HUES64 (cell line): ENCODE data around the gene SNRPB2.
A peak's percentile ranks its signal among the peaks of the same experiment; 100 is the strongest.

Experiments
- H3K27ac ChIP-seq: 2 replicates; pipeline ENCODE4 v1.7.0; 2013; ENCODE audit warnings: low read depth, low read length, inconsistent platforms
- H3K27me3 ChIP-seq: 2 replicates; pipeline ENCODE4 v1.6.1; 2013; ENCODE audit warnings: mild to moderate bottlenecking, low read length; ENCODE audit not compliant: insufficient read depth
- H3K36me3 ChIP-seq: 2 replicates; pipeline ENCODE4 v1.6.1; 2013; ENCODE audit warnings: mild to moderate bottlenecking, low read length; ENCODE audit not compliant: insufficient read depth
- H3K4me1 ChIP-seq: 2 replicates; pipeline ENCODE4 v1.6.1; 2013; ENCODE audit warnings: mild to moderate bottlenecking, low read length, moderate library complexity; ENCODE audit not compliant: insufficient read depth
- H3K4me3 ChIP-seq: 2 replicates; pipeline ENCODE4 v1.5.1; 2013; ENCODE audit warnings: mild to moderate bottlenecking, low read length, moderate library complexity
- H3K9ac ChIP-seq: 2 replicates; pipeline ENCODE4 v1.6.1; 2013; ENCODE audit warnings: mild to moderate bottlenecking, low read depth, low read length
- H3K9me3 ChIP-seq: 2 replicates; pipeline ENCODE4 v1.6.1; 2013; ENCODE audit warnings: low read depth, low read length; ENCODE audit not compliant: insufficient read depth
- WGBS: fragments of 150-250, 120-280 bp; methylation state at CpG from one replicate; pipeline ENCODE4 v1.1.7; 2013; ENCODE audit warnings: missing lambda C conversion rate; 5-methylcytosine and 5-hydroxymethylcytosine counted together

SNRPB2 gene

GRCh38 chr20:16758454-16759180, 28.8 kb downstream of the SNRPB2 start:
- H3K4me1 ChIP-seq, result peaks cover 4% of the 10 kb centered on the region

GRCh38 chr20:16759181-16759563, 29.3 kb downstream of the SNRPB2 start:
- WGBS, result 91% methylated on average over 1 of the region's 1 CpG

More at GRCh38 chr20:16758454-16759180, 28.8 kb downstream of the SNRPB2 start:
- no peaks in the 10 kb centered on the region for H3K36me3 ChIP-seq
- WGBS, result 82% methylated on average over 2 of the region's 2 CpGs
- H3K9me3 ChIP-seq, result peaks cover 12% of the 10 kb centered on the region
- H3K27me3 ChIP-seq, result no peaks in the 10 kb centered on the region
- no peak overlapping the region for H3K9ac ChIP-seq
- no peak overlapping the region for H3K27ac ChIP-seq
- no peak overlapping the region for H3K4me3 ChIP-seq

GRCh38 chr20:16760431-16761304, 30.8 kb downstream of the SNRPB2 start:
- Histone ChIP-seq H3K9me3 (peaks cover 5% of the 10 kb centered on the region), H3K4me3 (no peak overlapping the region)

More at GRCh38 chr20:16759181-16759563, 29.3 kb downstream of the SNRPB2 start:
- peaks cover 4% of the 10 kb centered on the region for H3K4me1 ChIP-seq
- H3K9ac ChIP-seq, result no peak overlapping the region
- H3K27me3 ChIP-seq, result no peaks in the 10 kb centered on the region
- H3K36me3 ChIP-seq, result no peaks in the 10 kb centered on the region
- H3K4me3 ChIP-seq, result no peak overlapping the region
- H3K9me3 ChIP-seq, result peaks cover 12% of the 10 kb centered on the region
- no peak overlapping the region for H3K27ac ChIP-seq

DNA sequence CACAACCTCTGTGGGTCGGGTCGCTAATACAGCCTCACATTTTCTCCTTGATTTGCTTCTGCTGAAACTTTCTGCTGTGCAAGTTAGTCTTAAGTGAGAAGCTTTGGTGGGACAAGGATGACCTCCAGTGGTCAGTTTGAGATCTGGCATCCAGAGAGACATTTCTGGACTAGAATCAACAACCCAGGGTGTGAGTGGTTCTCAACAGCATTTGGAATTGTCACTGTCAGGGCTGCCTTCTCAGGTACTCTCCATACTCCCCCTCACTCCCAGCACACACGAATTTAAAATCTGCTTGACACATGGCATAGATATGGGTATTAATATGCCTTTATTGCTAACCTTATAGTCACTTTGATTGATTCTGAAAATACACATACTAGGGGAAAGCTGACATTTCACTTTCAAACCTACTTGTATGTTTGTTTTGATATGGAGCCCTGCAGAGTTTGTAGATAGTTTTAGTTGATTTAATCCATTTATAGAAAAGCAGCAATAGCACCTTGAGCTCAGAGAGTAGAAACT, 31.5 kb downstream of the SNRPB2 start:
- Histone ChIP-seq H3K27ac (no peak overlapping the region), H3K9me3 (no peaks in the 10 kb centered on the region), H3K36me3 (no peaks in the 10 kb centered on the region), H3K27me3 (no peaks in the 10 kb centered on the region), H3K4me3 (no peak overlapping the region), H3K4me1 (peaks cover 4% of the 10 kb centered on the region), H3K9ac (no peak overlapping the region)
- WGBS, result 17% methylated on average over 2 of the region's 3 CpGs

More at GRCh38 chr20:16760431-16761304, 30.8 kb downstream of the SNRPB2 start:
- H3K4me1 ChIP-seq, result peaks cover 4% of the 10 kb centered on the region
- no peaks in the 10 kb centered on the region for H3K36me3 ChIP-seq
- 71% methylated on average over 11 of the region's 11 CpGs for WGBS
- no peak overlapping the region for H3K9ac ChIP-seq
- no peaks in the 10 kb centered on the region for H3K27me3 ChIP-seq
- no peak overlapping the region for H3K27ac ChIP-seq

GRCh38 chr20:16764560-16764959, 34.7 kb downstream of the SNRPB2 start:
- no peak overlapping the region for H3K27ac ChIP-seq
- no peaks in the 10 kb centered on the region for H3K36me3 ChIP-seq
- no peaks in the 10 kb centered on the region for H3K27me3 ChIP-seq
- WGBS, result 70% methylated on average over 4 of the region's 4 CpGs
- H3K4me3 ChIP-seq, result no peak overlapping the region
- no peak overlapping the region for H3K9ac ChIP-seq
- H3K9me3 ChIP-seq, result 0 out of 2 replicates have a peak, but pooled peaks cover 5% of the 10 kb centered on the region
- H3K4me1 ChIP-seq, result peaks cover 4% of the 10 kb centered on the region

- Histone ChIP-seq H3K27ac (no peak overlapping the region), H3K4me3 (no peak overlapping the region), H3K36me3 (no peaks in the 10 kb centered on the region), H3K27me3 (no peaks in the 10 kb centered on the region), H3K9me3 (peaks cover 7% of the 10 kb centered on the region; the same call in 1 of the 2 replicates), H3K4me1 (no peaks in the 10 kb centered on the region), H3K9ac (no peak overlapping the region)
These were observed 41.4 kb downstream of the SNRPB2 start for GRCh38 chr20:16771213-16771612.

GRCh38 chr20:16775961-16776360, 46.1 kb downstream of the SNRPB2 start:
- no peak overlapping the region for H3K9ac ChIP-seq
- no peaks in the 10 kb centered on the region for H3K4me1 ChIP-seq
- no peak overlapping the region for H3K27ac ChIP-seq
- no peaks in the 10 kb centered on the region for H3K36me3 ChIP-seq
- H3K4me3 ChIP-seq, result no peak overlapping the region
- no peaks in the 10 kb centered on the region for H3K27me3 ChIP-seq
- 100% methylated on average over 1 of the region's 1 CpG for WGBS
- H3K9me3 ChIP-seq, result no peaks in the 10 kb centered on the region

- 88% methylated on average over 1 of the region's 1 CpG for WGBS
- no peak overlapping the region for H3K4me3 ChIP-seq
- no peaks in the 10 kb centered on the region for H3K4me1 ChIP-seq
- H3K36me3 ChIP-seq, result no peaks in the 10 kb centered on the region
- no peaks in the 10 kb centered on the region for H3K27me3 ChIP-seq
- peaks cover 3% of the 10 kb centered on the region; the same call in 1 of the 2 replicates for H3K9me3 ChIP-seq
- H3K9ac ChIP-seq, result no peak overlapping the region
- H3K27ac ChIP-seq, result no peak overlapping the region
These were observed 47.3 kb downstream of the SNRPB2 start for GRCh38 chr20:16777126-16777525.

- WGBS, result no CpG with 5 or more reads among the region's 1 CpG
- Histone ChIP-seq H3K4me3 (no peak overlapping the region), H3K9me3 (peaks cover 3% of the 10 kb centered on the region; the same call in 1 of the 2 replicates), H3K36me3 (no peaks in the 10 kb centered on the region), H3K27me3 (no peaks in the 10 kb centered on the region), H3K27ac (no peak overlapping the region), H3K9ac (no peak overlapping the region), H3K4me1 (no peaks in the 10 kb centered on the region)
These were observed 48.3 kb downstream of the SNRPB2 start for GRCh38 chr20:16778159-16778558.

GRCh38 chr20:16781496-16781895, 51.7 kb downstream of the SNRPB2 start:
- WGBS, result 88% methylated on average over 1 of the region's 1 CpG
- no peaks in the 10 kb centered on the region for H3K27me3 ChIP-seq
- no peak overlapping the region for H3K4me3 ChIP-seq
- no peak overlapping the region for H3K9ac ChIP-seq
- no peak overlapping the region for H3K27ac ChIP-seq
- peaks cover 3% of the 10 kb centered on the region; the same call in 1 of the 2 replicates for H3K9me3 ChIP-seq
- no peaks in the 10 kb centered on the region for H3K36me3 ChIP-seq
- peaks cover 14% of the 10 kb centered on the region for H3K4me1 ChIP-seq

DNA sequence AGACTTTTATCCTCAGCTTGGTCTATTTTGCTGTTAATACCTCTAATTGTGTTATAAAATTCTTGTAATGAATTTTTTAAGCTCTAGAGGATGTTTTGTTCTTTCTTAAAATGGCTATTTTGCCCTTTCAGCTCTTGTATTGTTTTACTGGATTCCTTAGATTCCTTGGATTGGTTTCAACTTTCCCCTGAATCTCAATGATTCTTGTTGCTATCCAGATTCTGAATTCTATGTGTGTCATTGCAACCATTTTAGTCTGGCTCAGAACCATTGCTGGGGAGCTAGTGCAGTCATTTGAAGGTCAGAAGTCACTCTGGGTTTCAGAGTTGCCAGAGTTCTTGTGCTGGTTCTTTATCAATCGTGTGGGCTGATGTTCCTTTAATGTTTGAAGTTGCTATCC, 55.4 kb downstream of the SNRPB2 start:
- peak overlapping the region; percentile 24; the same call in 1 of the 2 replicates for H3K9ac ChIP-seq
- H3K4me3 ChIP-seq, result no peak overlapping the region
- H3K4me1 ChIP-seq, result peaks cover 14% of the 10 kb centered on the region
- no peaks in the 10 kb centered on the region for H3K36me3 ChIP-seq
- no peaks in the 10 kb centered on the region for H3K27me3 ChIP-seq
- peaks cover 3% of the 10 kb centered on the region; the same call in 1 of the 2 replicates for H3K9me3 ChIP-seq
- WGBS, result 83% methylated on average over 1 of the region's 1 CpG
- no peak overlapping the region for H3K27ac ChIP-seq
